NCI-H2171 (cell line): Measurements from ENCODE around the gene SLC26A1.
"Not testable (repeated sequence)": the region's sequence is repeated elsewhere in the genome, so short reads cannot be mapped to it uniquely, and the experiment has no call there.

ENCODE experiments used
- DNase-seq: peaks from one replicate; lab custom pipeline; 2025; lab: John Stamatoyannopoulos, UW

Gene SLC26A1

DNA sequence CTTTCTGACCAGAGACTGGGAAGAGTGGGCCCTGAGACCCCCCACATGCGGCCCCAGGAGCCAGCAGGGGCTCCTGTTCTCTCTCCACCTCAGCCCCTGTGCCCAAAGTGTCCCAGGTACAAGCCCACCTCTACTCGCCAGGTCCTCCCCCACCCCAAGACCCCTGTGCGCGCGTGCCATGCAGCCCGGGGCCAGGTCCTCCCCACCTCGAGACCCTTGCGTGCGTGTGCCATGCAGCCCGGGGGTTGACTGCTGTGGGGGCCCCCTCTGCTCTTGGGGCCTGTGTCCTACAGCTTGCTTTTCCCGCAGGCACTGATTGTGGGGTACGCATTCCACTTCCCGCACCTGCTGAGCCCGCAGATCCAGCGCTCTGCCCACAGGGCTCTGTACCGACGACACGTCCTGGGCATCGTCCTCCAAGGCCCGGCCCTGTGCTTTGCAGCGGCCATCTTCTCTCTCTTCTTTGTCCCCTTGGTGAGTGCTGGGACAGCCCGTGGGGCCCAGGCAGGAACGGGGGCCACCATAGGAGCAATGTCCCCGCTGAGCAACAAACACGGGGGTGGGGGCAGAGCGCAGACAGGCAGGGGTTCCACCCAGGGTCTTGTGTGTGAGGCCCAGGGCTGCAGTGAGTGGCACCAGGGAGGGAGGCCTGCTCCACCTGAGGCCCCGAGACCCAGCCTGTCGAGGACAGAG is 40.2 kb downstream of the SLC26A1 start:
- no peak for DNase-seq

DNA sequence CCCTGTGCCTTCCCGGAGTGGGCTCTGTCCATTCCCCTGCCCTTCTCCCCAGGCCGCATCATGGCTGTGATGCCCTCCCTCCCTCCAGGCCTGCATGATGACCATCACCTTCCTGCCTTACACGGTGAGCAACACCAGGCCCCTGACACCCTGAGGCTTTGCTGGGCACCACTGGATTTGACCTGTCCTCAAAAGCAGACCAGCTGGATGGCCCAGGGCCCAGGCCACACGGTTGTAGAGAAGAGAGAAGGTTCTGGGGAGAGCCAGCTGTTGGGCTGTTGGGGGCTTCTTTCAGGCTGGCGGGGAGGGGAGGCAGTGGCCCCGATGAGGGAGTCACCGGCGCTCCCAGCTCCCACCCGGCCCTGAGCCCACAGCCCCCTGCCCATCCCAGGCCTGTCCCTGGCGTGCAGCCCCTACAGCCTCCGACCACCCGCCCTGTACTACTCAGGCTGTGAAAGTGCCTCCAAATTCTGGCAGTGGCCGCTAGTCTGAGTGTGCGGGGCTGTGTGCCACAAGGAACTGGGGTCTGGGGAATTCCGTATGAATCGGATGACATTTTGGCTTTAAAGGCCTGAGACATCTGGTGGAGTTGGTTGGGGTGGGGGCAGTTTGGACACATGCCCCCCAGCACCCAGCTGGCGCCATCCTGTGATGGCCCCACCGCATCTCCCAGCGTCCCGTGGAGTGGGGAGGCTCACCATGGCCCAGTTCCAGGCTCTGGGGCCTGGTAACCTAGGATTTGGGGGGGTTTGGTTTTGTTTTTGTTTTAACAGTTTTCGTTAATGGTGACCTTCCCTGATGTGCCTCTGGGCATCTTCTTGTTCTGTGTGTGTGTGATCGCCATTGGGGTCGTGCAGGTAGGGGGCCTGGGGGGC is 41.4 kb downstream of the SLC26A1 start:
- no peak for DNase-seq

DNA sequence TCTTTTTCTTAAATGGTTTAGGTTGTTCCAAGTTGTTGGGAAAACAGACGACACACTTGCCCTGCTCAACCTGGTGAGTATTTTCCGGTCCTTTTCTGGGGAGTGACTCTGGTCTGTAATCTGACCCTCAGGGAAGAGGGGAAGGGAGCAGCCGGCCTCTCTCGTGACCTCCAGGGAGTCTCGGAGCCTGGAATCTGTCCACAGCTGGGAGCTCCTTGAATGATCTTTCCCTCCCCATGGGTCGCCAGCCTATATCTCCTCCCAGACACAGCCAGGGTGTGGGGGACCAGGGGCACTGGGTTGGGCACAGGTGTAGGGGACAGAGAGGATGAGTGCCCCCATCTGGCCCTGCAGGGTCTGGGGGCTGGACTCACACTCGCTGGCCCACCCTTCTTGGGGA is 42.0 kb downstream of the SLC26A1 start:
- no peak for DNase-seq

DNA sequence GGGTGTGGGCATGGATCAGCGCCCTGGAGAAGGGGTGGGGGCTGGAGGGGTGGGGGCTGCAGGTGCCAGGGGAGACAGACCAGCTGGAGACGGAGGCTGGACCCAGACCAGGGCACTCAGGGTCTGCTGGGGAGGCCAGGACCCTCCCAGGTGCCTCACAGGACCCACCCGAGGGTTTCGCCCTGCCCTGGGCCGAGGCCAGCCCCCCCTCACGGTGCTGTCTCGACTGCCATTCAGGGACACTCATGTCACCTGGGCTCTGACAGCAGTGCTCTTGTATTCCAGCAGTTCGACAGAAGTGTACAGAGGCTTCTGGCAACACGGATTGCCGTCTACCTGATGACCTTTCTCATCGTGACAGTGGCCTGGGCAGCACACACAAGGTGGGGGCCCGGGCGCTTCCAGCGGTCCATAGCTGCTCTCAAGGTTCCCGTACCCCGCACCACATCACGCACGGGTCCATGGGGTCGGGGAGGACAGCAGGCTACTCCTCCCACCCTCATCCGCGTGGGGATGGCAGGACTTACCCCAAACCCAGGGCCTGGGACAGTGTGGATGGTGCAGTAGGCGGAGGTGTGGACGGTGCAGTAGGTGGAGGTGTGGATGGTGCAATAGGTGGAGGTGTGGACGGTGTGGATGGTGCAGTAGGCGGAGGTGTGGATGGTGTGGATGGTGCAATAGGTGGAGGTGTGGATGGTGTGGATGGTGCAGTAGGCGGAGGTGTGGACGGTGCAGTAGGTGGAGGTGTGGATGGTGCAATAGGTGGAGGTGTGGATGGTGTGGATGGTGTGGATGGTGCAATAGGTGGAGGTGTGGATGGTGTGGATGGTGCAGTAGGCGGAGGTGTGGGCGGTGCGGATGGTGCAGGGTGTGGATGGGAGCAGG is 42.8 kb downstream of the SLC26A1 start:
- DNase-seq, result no peak

DNA sequence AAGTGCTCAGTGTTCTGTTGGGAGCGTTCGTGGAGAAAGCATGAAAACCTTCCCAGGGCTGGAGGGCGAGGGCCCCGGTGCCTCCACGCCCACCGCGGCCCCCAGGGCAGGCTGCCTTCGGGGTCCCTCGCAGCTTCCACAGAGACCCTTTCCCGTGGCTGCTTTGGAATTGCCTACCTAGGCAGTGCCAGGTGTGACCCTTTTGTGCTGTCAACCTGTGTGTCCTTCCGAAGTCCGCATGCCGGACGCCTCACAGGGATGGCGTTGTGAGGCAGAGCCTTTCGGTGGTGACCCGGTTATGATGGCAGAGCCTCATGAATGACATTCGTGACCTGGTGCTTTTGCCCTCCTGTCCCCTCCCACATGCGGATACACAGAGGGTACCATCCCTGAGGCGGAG is 43.5 kb downstream of the SLC26A1 start:
- DNase-seq, result no peak

DNA sequence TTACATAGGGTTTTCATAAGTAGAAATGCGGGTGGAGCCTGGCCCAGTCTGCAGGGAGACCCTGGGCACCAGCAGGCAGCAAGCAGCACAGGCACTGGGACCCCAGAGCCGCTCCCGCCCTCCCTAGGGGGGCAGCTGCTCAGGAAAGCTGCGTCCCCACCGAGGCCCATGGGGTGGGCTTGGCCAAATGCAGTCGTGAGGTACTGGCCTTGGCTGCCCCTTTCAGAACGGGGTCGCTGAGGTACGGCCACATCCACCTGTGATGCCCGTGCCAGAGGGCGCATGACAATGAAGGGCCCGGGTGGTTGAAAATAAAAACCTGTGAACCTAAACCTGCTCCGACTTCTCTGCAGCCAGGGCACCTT is 44.3 kb downstream of the SLC26A1 start:
- DNase-seq, result no peak

DNA sequence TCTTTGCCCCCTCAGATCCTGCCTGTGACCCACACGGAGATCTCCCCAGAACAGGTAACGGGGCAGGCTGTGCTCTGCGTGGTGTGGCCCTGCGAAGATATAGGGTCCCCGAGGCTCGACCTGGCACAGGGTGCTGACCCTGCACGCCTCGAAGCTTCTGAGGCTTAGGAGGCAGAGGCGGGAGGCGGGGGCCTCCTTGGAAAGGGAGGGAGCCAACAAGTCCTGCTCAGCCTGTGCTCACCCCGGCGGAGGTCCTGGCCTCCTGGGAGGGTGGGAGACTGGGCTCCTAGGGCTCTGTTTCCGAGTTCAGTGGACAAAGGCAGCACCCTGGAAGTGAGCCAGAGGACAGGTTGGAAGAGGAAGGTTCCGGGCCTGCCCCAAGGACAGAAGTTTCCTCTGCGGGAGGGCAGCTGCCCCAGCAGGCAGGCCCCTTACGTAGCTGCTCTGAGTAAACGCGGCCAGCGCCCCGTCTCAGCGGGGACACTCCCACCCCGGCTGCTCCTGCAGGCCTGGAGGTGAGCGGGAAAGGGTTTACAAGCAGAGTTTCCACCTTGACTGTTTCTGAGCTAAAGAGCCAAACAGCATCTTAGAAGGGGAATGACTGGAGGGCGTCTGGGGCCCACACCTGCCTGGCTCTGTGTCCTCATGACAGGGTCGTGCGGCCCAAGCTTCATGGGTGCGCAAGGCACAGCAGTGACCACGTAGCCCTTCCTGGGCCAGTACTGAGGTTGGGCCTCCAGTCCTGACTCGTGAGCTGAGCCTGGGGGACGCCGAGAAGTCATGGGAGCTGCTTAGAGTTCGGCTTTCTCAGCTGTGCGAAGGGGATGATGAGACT is 44.9 kb downstream of the SLC26A1 start:
- DNase-seq, result no peak

DNA sequence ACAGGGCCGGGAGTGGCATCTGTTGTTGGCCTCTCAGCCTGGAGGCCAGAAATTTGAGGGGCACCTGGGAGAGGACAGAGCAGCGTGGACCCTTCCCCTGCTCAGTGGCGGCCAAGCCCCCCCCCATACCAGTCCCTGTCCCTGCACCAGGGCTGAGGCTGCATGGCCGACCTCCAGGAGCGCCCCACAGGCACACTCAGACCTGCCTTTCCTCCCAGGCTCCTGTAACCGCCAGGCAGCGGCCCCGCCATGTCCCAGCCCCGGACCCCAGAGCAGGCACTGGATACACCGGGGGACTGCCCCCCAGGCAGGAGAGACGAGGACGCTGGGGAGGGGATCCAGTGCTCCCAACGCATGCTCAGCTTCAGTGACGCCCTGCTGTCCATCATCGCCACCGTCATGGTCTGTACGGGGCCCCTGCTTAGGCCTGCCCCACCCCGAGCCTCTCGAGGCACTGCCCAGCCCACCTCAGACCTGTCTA is 45.7 kb downstream of the SLC26A1 start:
- DNase-seq, result no peak

DNA sequence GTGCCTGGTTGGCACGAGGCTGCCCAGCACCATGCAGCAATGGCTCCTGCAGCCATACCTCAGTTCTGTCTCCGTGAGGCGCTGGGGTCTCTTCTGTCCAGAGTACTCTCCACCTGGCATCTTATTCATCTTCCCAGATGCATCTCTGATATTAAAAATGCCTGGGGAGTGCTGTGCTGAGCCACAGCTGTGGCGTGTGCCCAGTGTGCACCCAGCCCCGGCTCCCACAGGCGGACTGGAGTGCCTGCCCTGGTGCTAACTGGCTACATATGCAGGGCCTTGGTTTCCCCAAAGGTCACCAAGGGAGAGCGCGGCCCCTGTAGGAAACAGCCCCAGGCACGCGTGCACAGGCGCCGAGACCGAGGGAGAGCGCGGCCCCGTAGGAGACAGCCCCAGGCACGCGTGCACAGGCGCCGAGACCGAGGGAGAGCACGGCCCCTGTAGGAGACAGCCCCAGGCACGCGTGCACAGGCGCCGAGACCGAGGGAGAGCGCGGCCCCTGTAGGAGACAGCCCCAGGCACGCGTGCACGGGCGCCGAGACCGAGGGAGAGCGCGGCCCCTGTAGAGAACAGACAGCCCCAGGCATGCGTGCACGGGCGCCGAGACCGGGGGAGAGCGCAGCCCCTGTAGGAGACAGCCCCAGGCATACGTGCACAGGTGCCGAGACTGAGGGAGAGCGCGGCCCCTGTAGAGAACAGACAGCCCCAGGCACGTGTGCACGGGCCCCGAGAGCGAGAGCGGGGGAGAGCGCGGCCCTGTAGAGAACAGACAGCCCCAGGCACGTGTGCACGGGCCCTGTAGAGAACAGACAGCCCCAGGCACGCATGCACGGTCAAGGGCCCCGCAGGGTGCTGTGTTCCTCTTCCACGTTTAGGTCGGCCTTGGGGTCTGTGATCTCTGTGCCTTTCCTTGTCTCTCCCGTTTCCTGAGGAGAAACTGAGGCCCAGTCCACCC is 46.4 kb downstream of the SLC26A1 start:
- DNase-seq, result no peak

DNA sequence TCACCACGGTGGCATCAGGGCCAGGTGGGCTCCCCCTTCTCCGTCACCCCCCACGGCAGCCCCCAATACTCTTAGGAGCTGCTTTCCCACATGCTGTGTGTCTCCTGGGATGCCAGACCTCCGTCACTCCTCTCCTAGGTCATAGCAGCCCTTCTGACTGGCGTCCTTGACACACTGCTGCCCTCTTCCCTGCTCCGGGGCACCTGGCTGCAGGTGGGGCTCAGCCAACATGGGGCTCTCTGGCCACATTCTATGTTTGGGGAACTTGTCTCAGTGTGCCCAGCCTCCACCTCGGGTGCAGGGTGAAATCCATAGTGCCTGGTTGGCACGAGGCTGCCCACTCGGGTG is 47.1 kb downstream of the SLC26A1 start:
- no peak for DNase-seq

DNA sequence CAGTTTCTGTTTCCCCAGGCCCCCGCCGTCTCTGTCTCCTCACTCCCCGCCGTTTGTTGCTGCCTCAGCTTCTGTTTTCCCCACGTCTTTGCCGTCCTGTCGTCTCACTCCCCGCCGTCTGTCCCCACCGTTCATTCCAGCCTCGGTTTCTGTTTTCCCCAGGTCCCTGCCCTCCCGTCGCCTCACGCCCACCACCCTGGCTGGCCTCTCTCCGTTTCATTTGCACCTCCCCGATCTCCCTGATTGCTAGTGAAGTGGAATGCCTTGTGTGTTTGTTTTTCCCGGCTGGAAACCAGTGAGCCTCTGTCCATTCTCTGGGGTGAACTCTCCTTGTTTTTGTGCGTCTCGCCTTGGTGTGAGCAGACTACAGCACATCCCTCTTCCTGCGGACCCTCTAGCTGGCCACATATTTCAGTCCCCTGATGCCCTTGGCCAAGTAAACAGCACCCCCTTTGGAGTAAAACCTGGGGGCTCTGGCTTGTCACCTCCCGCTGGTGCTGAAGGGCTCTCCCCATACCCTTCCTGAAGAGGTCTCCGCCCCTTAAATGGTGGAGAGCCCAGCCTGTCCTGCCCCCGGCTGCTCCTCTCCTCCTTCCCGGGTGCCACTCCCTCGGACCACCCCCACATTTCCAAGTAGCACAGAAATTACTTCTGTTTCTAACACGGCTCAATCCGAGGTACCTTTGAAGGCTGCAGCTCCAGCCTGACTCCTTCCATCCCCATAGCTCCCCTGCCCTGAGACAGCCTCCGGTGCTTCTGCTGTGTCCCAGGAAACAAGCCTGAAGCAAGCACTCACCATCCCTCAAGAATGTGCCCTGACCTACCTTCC is 47.7 kb downstream of the SLC26A1 start:
- DNase-seq, result no peak

DNA sequence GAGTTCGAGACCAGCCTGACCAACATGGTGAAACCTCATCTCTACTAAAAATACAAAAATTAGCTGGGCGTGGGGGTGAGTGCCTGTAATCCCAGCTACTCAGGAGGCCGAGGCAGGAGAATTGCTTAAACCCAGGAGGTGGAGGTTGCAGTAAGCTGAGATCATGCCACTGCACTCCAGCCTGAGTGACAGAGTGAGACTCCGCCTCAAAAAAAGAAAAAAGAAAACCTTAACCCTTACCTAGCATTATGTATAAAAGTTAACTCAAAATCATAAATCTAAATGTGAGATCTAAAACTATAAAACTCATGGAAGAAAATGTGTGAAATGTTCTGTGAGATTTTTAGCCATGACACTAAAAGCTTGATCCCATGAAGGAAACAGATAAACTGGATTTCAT is 53.7 kb downstream of the SLC26A1 start:
- not testable (repeated sequence) for DNase-seq
